T follicular helper cell (primary cell): ENCODE results near the gene ANKS1B.
"Not testable (repeated sequence)": the region's sequence is repeated elsewhere in the genome, so short reads cannot be mapped to it uniquely, and the experiment has no call there.

ENCODE experiments used
- DNase-seq: peaks from one replicate; pipeline ENCODE4 v3.0.0-alpha.2; 2020; ENCODE audit warnings: low read depth

ANKS1B gene

DNA sequence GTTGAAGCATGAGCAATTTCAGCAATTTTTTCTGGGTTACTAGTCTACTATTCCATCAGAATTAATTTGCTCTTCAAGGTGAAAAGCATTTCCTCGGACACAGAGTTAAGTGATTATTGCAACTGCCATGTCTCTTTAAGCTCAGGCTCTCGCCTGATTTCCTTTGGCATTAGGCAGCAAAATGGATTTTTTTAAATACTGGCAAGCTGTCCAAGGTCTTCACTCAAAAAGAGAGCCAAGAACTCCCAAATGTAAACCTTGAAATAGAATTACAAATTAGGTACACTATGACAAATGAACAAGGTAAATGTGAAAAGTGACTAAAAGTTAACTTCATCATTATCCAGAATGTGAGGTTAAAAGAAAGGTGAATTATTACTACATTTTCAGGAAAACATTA lies 225.3 kb downstream of the ANKS1B start:
- no peak for DNase-seq

DNA sequence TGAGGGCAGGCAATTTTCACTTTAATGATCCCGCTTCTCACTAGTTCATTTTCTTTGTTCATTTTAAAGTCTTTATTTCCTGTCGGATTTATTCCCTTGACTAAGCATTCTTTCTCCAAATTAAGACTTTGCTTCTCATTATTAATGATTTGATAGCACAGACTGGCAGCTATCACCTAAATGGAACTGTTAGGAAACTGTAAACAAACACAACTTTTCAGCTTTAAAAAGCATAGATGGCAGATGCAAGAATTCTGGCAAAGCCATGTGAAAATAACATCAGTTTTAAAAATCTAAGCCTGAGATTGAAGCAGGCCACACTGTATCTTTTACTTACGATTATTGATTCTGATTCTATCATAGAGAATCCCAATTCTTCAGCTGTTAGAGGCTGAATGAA lies 225.7 kb downstream of the ANKS1B start:
- DNase-seq: no peak

DNA sequence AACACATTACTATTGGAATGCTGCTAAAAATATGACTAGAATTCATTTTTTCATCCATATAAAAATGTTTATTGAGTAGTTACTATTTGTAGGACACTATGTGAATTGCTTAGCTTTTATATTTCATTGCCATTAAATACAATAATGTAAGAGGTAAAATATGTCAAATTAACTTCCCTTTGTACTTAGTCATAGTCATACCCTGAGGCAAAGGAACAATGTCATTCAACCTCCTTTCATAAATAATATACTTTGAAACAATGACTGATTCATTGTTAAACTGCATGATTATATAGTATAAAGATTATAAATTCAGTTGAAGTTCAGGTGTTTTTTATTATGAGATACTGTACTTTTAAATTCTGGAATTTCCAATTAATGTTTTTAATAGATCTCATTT lies 232.0 kb downstream of the ANKS1B start:
- DNase-seq: no peak

DNA sequence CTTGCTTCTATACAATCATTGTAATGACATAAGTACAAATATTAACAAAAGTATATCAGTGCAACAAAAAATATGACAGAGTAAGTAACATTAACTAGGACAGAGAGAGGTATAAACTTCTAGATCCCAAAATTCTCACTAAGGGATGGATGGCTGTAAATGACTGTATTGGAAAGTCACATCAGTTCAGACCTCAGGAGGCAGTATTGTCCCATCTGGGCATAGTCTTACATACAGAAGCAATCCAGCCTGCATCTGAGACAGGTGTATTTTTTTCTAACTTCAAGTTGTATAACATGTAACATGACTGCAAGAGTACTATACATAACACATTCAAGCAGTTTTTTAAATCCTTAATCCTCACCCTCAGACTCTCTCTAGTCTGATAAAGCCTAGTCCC lies 238.2 kb downstream of the ANKS1B start:
- no peak for DNase-seq

DNA sequence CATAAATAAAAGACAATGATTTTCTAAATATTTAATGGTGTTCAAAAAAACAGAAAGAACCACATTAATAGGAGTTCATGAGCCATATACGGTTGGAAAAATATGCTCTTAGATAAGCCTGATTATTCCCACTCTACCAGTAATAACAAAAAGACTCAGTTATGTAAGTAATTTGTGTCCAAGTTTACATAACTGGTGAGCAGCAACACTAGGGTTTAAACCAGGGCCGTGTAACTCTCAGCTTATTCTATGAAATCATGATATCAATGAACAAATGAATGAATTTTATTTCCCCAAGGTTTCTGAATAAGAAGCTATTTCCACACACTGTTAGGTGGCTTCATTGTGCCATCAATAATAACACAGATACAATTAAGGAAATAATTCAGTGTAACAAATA lies 238.8 kb downstream of the ANKS1B start:
- no peak for DNase-seq

DNA sequence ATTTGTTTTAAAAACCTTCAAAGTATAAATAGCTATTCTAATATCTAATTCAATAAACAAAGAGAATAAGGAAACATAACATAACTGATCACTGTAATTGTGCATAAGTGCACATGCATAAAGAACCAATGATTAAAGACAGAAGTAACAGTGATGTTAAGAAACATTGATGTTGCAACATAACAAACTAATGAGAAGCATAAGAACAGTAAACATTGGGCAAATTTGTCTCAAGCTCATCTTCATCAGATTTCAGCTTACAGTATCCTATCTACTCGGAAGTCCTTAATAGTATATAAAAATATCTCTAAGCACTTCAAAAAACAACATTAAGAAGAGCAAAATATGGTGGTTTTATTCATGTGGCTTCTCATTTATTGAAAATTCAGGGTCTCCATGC lies 239.6 kb downstream of the ANKS1B start:
- no peak for DNase-seq

DNA sequence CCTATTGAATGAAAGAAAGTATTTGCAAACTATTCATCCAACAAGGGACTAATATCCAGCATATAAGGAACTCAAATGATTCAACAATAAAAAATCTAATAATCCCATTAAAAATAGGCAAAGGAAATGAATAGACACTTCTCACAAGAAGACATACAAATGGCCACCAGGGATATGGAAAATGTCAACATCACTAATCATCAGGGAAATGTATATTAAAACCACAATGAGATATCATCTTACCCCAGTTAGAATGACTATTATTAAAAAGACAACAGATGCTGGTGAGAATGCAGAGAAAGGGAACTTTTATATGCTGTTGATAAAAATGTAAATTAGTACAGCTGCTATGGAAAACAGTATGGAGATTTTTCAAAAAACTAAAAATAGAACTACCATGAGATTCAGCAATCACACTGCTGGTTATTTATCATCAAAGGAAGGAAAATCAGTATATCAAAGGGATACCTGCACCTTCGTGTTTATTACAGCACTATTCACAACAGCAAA lies 247.9 kb downstream of the ANKS1B start:
- no peak for DNase-seq

DNA sequence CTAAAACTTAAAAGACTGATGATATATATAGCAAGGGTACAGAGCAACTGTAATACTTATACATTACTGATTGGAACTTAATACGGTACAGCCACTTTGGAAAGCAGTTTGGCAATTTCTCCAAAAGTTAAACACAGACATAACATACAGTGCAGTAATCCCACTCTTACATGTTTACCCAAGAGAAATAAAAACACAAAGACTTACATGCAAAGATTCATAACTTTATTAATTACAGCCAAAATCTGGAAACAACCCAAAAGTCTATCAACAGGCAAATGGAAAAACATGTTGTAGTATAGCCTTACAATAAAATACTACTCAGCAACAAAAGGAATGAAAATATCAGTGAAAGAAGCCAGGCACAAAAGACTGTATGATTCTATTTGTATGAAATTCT lies 252.6 kb downstream of the ANKS1B start:
- no peak for DNase-seq

DNA sequence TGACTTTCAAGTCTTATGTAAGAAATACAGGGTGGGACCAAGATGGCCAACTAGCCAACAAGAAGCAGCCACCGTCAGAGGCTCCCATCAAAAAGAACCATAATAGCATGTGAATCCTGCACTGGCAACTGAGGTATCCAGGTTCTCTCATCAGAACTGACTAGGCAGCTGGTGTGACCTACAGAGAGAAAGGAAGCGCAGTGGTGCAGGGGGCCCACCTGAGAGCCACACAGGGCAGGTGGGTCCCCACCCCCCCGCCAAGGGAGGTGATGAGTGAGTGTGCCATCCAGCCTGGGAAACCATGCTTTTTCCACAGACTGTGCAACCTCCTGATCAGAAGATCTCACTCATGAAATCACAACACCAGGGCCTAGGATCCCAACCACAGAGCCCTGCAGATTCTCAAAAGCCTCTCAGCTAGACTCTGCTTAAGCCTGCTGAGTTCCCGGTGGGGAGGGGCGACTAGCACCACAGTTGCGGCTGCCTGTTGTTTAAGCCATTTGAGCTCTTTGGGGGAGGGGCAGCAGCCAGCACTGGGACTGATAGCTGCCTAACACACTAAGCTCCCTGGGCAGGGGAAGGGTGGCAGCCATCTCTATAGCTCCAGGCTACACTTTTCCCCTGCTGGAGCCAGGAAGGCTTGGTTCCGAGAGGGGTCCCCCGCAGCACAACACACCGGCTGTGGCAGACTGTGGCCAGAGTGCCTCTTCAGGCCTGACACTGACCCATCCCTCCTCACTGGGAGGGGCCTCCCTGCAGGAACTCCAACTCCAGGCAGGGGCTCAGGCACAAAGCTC lies 261.8 kb downstream of the ANKS1B start:
- DNase-seq: no peak

DNA sequence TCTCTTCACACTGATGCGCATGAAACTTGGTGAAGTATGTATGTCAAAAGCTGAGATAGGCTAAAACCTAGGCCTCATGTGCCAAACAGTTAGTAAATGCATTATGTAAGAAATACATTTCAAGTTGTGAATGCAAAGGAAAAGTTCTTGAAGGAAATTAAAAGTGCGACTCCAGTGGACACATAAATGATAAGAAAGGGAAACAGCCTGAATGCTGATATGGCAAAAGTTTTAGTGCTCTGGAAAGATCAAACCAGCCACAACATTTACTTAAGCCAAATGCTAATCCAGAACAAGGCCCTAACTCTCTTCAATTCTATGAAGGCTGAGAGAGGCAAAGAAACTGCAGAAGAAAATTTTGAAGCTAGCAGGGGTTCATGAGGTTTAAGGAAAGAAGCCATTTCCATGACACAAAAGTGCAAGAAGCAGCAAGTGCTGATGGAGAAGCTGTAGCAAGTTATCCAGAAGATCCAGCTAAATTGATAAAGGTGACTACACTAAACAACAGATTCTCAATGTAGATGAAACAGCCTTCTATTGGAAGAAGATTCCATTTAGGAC lies 262.9 kb downstream of the ANKS1B start:
- DNase-seq: no peak

DNA sequence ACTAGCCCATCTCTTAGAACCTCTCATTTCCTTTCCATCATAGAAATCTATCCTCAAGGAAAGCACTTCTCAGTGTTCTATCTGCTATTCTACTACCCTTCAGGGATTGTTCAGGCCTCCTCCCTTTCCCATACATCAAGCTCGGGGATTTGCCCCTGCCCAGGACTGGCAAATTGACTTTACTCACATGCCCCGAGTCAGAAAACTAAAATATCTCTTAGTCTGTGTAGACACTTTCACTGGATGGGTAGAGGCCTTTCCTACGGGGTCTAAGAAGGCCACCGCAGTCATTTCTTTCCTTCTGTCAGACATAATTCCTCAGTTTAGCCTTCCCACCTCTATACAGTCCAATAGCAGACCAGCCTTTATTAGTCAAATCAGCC lies 264.7 kb downstream of the ANKS1B start:
- DNase-seq: not testable (repeated sequence)

DNA sequence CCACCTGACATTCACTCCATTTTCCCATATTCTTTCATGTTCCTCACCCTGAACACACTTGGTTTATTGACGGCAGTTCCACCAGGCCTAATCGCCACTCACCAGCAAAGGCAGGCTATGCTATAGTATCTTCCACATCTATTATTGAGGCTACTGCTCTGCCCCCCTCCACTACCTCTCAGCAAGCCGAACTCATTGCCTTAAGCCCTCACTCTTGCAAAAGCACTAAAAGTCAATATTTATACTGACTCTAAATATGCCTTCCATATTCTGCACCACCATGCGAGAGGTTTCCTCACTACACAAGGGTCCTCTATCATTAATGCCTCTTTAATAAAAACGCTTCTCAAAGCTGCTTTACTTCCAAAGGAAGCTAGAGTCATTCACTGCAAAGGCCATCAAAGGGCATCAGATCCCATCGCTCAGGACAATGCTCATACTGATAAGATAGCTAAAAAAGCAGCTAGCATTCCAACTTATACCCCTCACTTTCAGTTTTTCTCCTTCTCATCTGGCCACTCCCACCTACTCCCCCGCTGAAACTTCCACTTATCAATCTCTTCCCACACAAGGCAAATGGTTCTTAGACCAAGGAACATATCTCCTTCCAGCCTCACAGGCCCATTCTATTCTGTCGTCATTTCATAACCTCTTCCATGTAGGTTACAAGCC lies 265.2 kb downstream of the ANKS1B start:
- not testable (repeated sequence) for DNase-seq

DNA sequence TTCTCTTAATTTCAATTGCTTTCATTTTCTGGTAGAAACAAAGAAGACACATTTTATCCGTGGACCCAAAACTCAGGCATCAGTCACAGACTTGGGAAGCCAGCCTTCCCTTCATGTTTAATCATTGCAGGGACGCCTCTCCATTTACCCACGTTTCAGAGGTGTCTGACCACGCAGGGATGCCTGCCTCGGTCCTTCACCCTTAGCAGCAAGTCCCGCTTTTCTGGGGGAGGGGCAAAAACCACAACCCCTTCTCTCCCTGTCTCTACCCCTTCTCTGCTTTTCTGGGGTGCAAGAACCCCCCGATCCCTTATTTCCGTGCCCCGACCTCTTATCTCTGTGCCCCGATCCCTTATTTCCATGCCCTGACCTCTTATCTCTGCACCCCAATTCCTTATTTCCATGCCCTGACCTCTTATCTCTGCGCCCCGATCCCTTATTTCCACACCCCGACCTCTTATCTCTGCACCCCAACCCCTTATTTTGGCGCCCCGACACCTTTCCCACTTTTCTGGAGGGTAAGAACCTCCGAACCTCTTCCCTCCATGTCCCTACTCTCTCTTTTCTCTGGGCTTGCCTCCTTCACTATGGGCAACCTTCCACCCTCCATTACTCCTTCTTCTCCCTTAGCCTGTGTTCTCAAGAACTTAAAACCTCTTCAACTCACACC lies 268.8 kb downstream of the ANKS1B start:
- DNase-seq: not testable (repeated sequence)

DNA sequence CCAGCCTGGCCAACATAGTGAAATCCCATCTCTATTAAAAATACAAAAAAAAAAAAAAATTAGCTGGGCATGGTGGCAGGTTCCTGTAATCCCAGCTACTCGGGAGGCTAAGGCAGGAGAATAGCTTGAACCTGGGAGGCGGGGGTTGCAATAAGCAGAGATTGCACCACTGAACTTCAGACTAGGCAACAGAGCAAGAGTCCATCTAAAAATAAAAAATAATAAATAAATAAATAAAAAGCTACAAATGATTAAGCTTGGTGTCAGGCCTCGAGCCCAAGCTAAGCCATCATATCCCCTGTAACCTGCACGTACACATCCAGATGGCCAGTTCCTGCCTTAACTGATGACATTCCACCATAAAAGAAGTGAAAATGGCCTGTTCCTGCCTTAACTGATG lies 269.8 kb downstream of the ANKS1B start:
- not testable (repeated sequence) for DNase-seq

DNA sequence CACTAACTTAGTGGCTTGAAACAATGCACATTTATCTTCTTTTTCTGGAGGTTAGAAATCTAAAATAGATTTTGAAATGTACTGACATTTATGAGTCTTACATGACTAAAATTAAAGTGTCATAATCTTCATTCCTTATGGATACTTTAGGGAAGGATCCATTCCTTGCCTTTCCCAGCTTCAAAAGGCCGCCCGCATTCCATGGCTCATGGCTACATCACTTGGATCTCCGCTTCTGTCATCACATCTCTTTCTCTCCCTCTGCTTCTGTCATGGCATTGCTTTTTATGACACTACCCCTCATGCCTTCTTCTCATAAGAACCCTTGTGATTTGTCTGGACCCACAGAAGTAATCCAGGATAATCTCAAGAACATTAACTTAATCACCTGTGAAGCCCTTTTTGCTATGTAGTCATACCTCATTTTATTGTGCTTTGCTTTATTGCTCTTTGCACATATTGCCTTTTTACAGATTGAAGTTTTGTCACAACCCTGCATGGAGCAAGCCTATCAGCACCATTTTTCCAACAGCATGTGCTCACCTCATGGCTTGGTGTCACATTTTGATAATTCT lies 270.7 kb downstream of the ANKS1B start:
- no peak for DNase-seq

DNA sequence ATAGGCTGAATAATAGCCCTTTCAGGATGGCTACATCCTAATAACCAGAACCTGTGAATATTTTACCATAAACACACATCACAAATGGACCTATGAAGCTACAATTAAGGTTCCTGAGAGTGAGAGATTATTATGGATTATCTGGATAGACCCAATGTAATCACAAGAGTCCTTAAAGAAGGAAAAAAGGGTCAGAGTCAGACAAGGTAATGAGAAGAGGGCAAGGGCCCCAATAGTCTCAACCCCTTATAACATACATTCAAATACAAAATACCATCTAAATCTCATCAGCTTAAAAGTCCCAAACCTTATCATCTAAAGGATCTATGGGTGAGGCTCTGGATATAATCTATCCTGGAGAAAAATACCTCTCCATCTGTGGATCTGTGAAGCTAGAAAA lies 272.5 kb downstream of the ANKS1B start:
- no peak for DNase-seq

DNA sequence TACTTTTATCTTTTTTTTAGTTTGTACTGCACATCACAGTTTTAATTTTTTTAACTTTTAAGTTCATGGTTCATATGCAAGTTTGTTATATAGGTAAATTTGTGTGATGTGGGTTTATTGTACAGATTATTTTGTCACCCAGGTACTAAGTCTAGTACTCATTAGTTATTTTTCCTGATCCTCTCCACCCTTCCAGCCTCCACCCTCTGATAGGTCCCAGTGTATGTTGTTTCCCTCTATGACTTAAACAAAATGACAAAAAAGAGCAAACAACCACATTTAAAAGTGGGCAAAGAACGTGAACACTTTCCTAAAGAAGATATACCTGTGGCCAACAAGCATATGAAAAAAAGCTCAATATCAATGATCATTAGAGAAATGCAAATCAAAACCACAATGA lies 273.5 kb downstream of the ANKS1B start:
- no peak for DNase-seq

DNA sequence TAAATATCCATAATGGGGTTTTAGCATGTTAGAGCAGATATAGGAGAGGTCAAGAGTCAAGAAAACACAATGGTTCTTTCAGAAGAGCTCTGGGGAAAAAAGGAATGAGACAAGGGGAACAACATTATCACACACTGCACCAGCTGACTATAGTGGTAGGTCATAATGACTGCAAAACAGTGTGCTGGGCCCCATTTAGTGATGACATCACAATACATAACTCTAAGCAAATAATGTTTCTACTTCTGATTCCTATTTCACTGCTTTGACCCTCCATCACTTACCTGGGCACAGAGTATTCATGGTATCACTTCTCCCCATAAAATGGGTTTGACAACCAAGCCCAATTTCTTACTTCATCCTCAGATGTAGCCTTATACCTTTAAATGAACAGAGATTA lies 275.1 kb downstream of the ANKS1B start:
- DNase-seq: no peak

DNA sequence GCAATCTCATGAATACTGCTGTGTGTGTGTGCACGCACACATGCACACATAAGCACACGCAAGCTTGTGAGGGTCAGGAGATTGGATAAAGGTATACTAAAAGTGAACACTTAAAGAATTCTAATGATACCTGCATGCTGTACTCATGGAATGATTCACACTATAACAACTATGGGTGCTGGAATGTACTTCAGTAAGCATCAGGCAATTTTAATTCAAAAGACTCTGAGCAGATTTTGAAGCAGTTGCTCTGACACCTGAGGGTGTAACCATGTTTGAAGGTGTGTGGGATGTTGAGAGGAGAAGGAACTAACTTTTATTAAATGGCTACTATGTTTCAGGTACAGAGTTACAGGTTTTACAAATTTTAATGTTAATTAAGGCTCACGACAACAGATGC lies 275.6 kb downstream of the ANKS1B start:
- no peak for DNase-seq

DNA sequence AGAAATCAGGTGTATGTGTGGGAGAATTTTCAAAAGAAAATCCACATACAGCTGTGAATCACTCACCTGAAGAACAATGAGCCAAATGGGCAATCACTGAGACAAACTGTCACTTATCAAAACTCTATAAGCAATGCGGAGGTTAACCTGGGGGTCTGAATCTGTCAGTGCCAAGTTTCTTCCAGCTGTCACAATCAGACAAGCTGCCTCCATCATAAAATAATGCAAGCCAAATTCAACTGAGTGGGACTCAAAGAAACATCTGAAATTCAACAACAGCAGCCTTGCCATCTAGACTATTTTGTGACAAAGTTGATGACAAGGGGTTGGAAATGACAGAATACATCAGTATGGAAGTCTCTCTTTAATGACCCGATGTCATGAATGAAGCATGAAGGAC lies 276.9 kb downstream of the ANKS1B start:
- no peak for DNase-seq

DNA sequence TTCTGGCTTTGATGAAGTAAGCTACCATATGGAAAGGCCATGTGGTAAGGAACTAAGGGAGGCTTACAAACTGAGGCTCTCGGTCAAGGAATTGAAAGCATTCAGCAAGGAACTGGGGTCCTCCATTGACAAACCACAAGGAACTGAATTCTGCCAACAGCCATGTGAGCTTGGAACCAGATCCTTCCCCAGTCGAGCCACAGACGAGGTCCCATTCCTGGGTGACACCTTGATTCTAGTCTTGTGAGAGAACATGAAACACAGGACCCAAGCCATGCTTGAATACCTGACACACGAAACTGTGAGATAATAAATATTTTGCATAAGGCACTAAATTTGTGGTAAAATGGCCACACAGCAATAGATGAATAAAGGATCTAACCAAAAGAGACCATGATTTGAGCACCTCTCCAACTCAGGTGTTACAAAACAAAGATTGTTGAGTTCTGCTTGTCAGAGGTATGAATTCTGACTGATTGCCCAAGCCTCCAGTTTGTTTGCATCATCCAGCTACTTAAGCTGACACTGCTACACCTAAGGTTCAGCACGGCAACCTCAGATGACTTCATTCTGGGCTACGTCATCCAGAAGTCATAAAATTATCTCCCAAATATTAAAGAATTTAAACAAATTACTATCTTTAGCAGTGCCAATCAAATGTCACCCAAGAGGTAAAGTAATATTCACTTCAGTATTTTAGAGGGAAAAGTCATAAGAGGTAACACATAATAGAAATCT lies 277.8 kb downstream of the ANKS1B start:
- DNase-seq: no peak

DNA sequence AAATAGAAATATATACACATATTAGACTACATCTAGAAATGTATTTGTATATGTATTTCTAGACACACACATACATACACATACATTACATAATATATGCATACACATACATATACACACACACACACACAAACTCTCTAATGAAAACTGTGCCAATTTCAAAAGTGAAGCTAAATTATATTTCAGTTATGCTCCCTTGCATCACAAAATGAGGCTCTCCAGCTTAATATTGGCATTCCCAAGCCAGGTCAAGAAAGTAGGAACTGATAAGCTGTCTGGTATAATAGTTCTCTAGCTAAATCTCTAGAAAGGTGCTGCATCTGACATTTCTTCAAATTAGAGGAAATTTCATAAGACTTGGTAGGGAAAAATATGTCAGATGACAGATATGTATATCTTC lies 280.3 kb downstream of the ANKS1B start:
- DNase-seq: no peak
